Heart right ventricle (tissue), 16 donors: ENCODE measurements around the gene TPRA1. TPM values are rescaled to one million over a fixed set of nuclear protein-coding genes. Genes with fewer than 3 reads are reported as not detected.

Experiments used
- ATAC-seq, 8 donors: fragments of 200-7000 bp; cut with Tn5 transposase; one replicate each; pipeline ENCODE4 v1.9.1; 2020; ENCODE audit warnings: mild to moderate bottlenecking in 8 of 8, moderate library complexity in 8 of 8, moderate number of reproducible peaks in 1 of 8
- DNase-seq, 2 donors: peaks; one replicate each; pipeline ENCODE4 v3.0.0-alpha.2; 2020
- H3K27ac ChIP-seq, 10 donors: fragments of 200-600 bp; sonication (generic) in 2 of 10; one replicate each; pipeline versions ENCODE4 v1.5.0 to v1.8.0; 2020 to 2022; ENCODE audit warnings: mild to moderate bottlenecking in 3 of 10
- H3K27me3 ChIP-seq, 7 donors: fragments of 200-600 bp; one replicate each; pipeline ENCODE4 v1.8.0; 2021 to 2022; ENCODE audit warnings: mild to moderate bottlenecking in 2 of 7
- H3K36me3 ChIP-seq, 9 donors: fragments of 200-600 bp; sonication (generic) in 1 of 9; one replicate each; pipeline versions ENCODE4 v1.5.0 to v1.8.0; 2020 to 2022; ENCODE audit warnings: mild to moderate bottlenecking in 2 of 9
- H3K4me1 ChIP-seq, 9 donors: fragments of 200-600 bp; sonication (generic) in 1 of 9; one replicate each; pipeline versions ENCODE4 v1.5.0 to v1.8.0; 2020 to 2022; ENCODE audit warnings: mild to moderate bottlenecking in 4 of 9
- H3K4me3 ChIP-seq, 10 donors: fragments of 200-600 bp; sonication (generic) in 2 of 10; one replicate each; pipeline versions ENCODE4 v1.5.0 to v1.8.0; 2020 to 2022; ENCODE audit warnings: mild to moderate bottlenecking in 7 of 10, moderate library complexity in 2 of 10
- H3K9me3 ChIP-seq, 11 donors: fragments of 200-600 bp in 10 of 11; sonication (generic) in 2 of 11; one replicate each; pipeline versions ENCODE4 v1.5.0 to v1.8.0; 2013 to 2022; ENCODE audit warnings: mild to moderate bottlenecking in 2 of 11, control low read depth in 1 of 11, moderate library complexity in 1 of 11
- CTCF ChIP-seq, 9 donors: fragments of 200-600 bp; sonication (generic) in 2 of 9; IDR thresholded peaks; one replicate each; pipeline versions ENCODE4 v1.5.0 to v1.8.0; 2021 to 2022; ENCODE audit warnings: antibody characterized with exemption in 9 of 9, mild to moderate bottlenecking in 5 of 9, moderate library complexity in 1 of 9
- WGBS, 2 donors: extraction: QIAGEN DNeasy Blood & Tissue Kit; methylation state at CpG; one replicate each; pipeline ENCODE4 v1.1.7; 2013; ENCODE audit warnings: inconsistent platforms in 1 of 2; 5-methylcytosine and 5-hydroxymethylcytosine counted together
- intact Hi-C, 10 donors: fragments of 100-400 bp; cut with DNase I; formaldehyde crosslinking; loops; one replicate each; pipeline versions ENCODE4 v1.11.1 to v1.14.2; 2022
- polyA plus RNA-seq, 2 donors: library from polyadenylated mRNA; stranded (reverse); fragments of 200-250 nt; gene quantifications; one replicate each; pipeline ENCODE4 v1.2.3, GENCODE V29; 2013
- total RNA-seq, 10 donors: library from RNA; stranded (reverse); fragmentation: NEBNext Ultra II Directional in 3 of 10; extraction: Animal tissue kit (Norgen Biotek cat#: 25700) in 3 of 10; gene quantifications; one replicate each; pipeline versions ENCODE4 v1.2.1 to v1.2.4, GENCODE V29; 2021 to 2023
- donor health status: Arrhythmogenic right ventricular cardiomyopathy.
- donor health status: ischemic (EF 13 %, LVEDD 7.1; RV severe dilation, severe dysfunction).
- donor health status: healthy with polysubstance abuse.
- donor health status: DM: no; HTN: yes; CAD: no.
- donor health status: DM: no; HTN: no; CAD: no.
- donor health status: ischemic (EF 25% LVEDD 6.9; RV normal size, moderate dysfunction).
- donor health status: ischemic (EF 25% LVEDD 5.7; RV mildly dilated, moderate dysfunction).
- donor health status: healthy.
- donor health status: DM: yes; HTN: yes; CAD: no.
- donor health status: Ischemic cardiomyopathy.
- donor health status: ischemic (EF 35%, LVEDD 5.7; RV mildly dilated, moderate dysfunction).
- donor health status: nonischemic (EF 11% LVEDD 7.7; RV severe dilation, severe dysfunction).
- donor health status: DM: yes; HTN: yes; CAD: no.
- donor health status: PGD.
- donor health status: ischemic (EF 29% LVEDD 5.4; RV normal size, mild dysfunction).
- donor health status: nonischemic (EF 23%, LVEDD 6.1; RV moderate dilation, normal function).

The TPRA1 gene
- total and polyA plus RNA-seq, 12 donors, result 11.0 to 26.0 (median 17.3) TPM

DNA sequence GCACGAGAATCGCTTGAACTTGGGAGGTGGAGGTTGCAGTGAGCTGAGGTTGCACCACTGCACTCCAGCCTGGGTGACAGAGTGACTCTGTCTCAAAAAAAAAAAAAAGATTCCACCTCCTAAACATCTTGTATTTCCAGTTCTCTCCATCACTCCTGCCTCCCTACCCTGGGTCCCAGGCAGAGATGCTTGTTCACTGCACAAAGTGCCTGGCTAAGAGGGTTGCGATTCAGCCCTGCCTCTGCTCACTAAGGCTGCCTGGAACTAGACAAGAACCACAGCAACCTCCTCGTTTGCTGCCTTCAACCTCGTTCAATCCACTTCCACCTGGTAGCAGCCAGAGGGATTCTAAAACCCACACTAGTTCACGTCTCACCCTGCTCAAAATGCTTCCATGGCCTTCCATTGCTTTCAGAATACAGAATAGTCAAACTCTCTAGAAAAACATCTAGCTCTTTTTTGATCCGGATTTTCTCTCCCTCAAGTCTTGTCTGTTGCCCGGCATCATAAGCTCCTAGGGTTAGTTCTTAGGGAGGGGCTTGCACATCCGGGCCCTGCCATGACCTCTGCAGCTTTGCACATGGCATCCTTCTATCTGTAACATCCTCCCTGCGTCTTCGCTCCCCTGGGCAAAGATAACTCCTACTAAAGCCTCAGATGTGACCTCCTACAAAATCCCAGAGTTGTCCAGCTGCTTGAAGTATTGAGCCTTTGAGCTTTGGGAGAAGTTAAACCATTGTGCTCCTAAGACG is 6.7 kb upstream of the TPRA1 start:
- DNase-seq, result no peak
- intact Hi-C loops, result loop anchor here in 1 of 10 donors (10.0 kb wide), 1 partner anchor 228 kb away; the partner anchor contains the start of gene MGLL
- peaks cover 0 to 3% (median 0%) of the 10 kb centered on the region in 9 donors for H3K36me3 ChIP-seq

GRCh38 chr3:127595303-127595702 is 4.8 kb upstream of the TPRA1 start:
- WGBS, 2 donors, result 73 to 78% methylated on average over 4 of the region's 4 CpGs
- H3K4me3 ChIP-seq, result no peak overlapping the region
- DNase-seq (no peak), ATAC-seq (no peak)
- TF ChIP-seq CTCF (IDR thresholded peaks at IDR 0.05), result no peak
- H3K36me3 ChIP-seq, result peaks cover 0 to under 1% (median 0%) of the 10 kb centered on the region in 9 donors
- H3K4me1 ChIP-seq, result peaks cover 7 to 41% (median 19%) of the 10 kb centered on the region in 9 donors
- no peaks in the 10 kb centered on the region for H3K27me3 ChIP-seq
- no peaks in the 10 kb centered on the region for H3K9me3 ChIP-seq
- no peak overlapping the region for H3K27ac ChIP-seq
- intact Hi-C loops, result loop anchor here in 1 of 10 donors (10.0 kb wide), 1 partner anchor 229 kb away; the partner anchor contains the start of gene MGLL

More for the DNA sequence above, 6.7 kb upstream of the TPRA1 start:
- Histone ChIP-seq H3K27me3 (no peaks in the 10 kb centered on the region), H3K4me1 (peaks cover 0 to 29% (median 11%) of the 10 kb centered on the region in 9 donors), H3K9me3 (no peaks in the 10 kb centered on the region), H3K27ac (no peak overlapping the region), H3K4me3 (peak overlapping the region in 6 of 10 donors; percentile 63 to 70 (median 66))
- TF ChIP-seq CTCF (IDR thresholded peaks at IDR 0.05), result no peak
- ATAC-seq, result no peak
- WGBS, 2 donors, result 70 to 75% methylated on average over 12 of the region's 12 CpGs

GRCh38 chr3:127593178-127593577 is 2.6 kb upstream of the TPRA1 start:
- no peak for ATAC-seq
- Histone ChIP-seq H3K4me1 (peaks cover 17 to 39% (median 27%) of the 10 kb centered on the region in 9 donors), H3K36me3 (no peaks in the 10 kb centered on the region), H3K27ac (peak overlapping the region in 1 of 10 donors; percentile 53), H3K27me3 (no peaks in the 10 kb centered on the region), H3K4me3 (no peak overlapping the region), H3K9me3 (no peaks in the 10 kb centered on the region)
- 85 to 86% methylated on average over 5 of the region's 5 CpGs for WGBS, 2 donors
- intact Hi-C loops, result loop anchor here in 2 of 10 donors (5.0 to 10.0 kb wide), 2 partner anchors 84 to 232 kb away; partner anchors contain the start of gene MGLL (in 1 of the 2)
- DNase-seq, result no peak
- no peak for TF ChIP-seq CTCF (IDR thresholded peaks at IDR 0.05)

GRCh38 chr3:127590282-127590592 is 296 bp downstream of the TPRA1 start:
- peak; percentile 64 to 83 (median 70) for ATAC-seq
- WGBS, 2 donors, result 0% methylated on average over 34 to 41 of the region's 41 CpGs
- TF ChIP-seq CTCF (IDR thresholded peaks at IDR 0.05), result no peak
- peaks cover 19 to 61% (median 46%) of the 10 kb centered on the region in 9 donors for H3K4me1 ChIP-seq
- peak overlapping the region; percentile 53 to 96 (median 92) for H3K4me3 ChIP-seq
- peaks cover 0 to 4% (median 0%) of the 10 kb centered on the region in 9 donors for H3K36me3 ChIP-seq
- H3K9me3 ChIP-seq, result no peaks in the 10 kb centered on the region
- peak in 1 of 2 donors; percentile 42 for DNase-seq
- intact Hi-C loops, result loop anchor here in 2 of 10 donors (5.0 to 10.0 kb wide), 2 partner anchors 87 to 235 kb away; partner anchors contain the start of gene MGLL (in 1 of the 2)
- H3K27me3 ChIP-seq, result no peaks in the 10 kb centered on the region
- peak overlapping the region; percentile 81 to 95 (median 94) for H3K27ac ChIP-seq
